IPS-18a (cell line): Measurements from ENCODE around the gene CSAD.
"Not testable (repeated sequence)": the region's sequence is repeated elsewhere in the genome, so short reads cannot be mapped to it uniquely, and the experiment has no call there.

Source experiments
- H3K27ac ChIP-seq: one replicate; pipeline ENCODE4 v1.5.1; 2013; ENCODE audit warnings: low read length
- H3K27me3 ChIP-seq: one replicate; pipeline ENCODE4 v1.6.1; 2013; ENCODE audit warnings: mild to moderate bottlenecking, low read length; ENCODE audit not compliant: control insufficient read depth, insufficient read depth
- H3K36me3 ChIP-seq: one replicate; pipeline ENCODE4 v1.6.1; 2013; ENCODE audit warnings: low read depth, low read length; ENCODE audit not compliant: control insufficient read depth
- H3K4me1 ChIP-seq: one replicate; pipeline ENCODE4 v1.6.1; 2013; ENCODE audit warnings: low read depth, low read length; ENCODE audit not compliant: control insufficient read depth
- H3K4me3 ChIP-seq: one replicate; pipeline ENCODE4 v1.5.1; 2013; ENCODE audit warnings: low read length
- H3K9ac ChIP-seq: one replicate; pipeline ENCODE4 v1.6.1; 2013; ENCODE audit warnings: mild to moderate bottlenecking, low read length, moderate library complexity
- H3K9me3 ChIP-seq: one replicate; pipeline ENCODE4 v1.6.1; 2013; ENCODE audit warnings: low read depth, low read length; ENCODE audit not compliant: control insufficient read depth

Gene CSAD

GRCh38 chr12:53120685-53121525, 59.8 kb downstream of the CSAD start:
- H3K4me3 ChIP-seq: no peak overlapping the region
- H3K27ac ChIP-seq: no peak overlapping the region
- H3K4me1 ChIP-seq: no peaks in the 10 kb centered on the region
- no peaks in the 10 kb centered on the region for H3K27me3 ChIP-seq
- H3K9me3 ChIP-seq: no peaks in the 10 kb centered on the region
- H3K9ac ChIP-seq: no peak overlapping the region
- no peaks in the 10 kb centered on the region for H3K36me3 ChIP-seq

GRCh38 chr12:53118751-53119300, 61.9 kb downstream of the CSAD start:
- no peak overlapping the region for H3K4me3 ChIP-seq
- no peak overlapping the region for H3K9ac ChIP-seq

DNA sequence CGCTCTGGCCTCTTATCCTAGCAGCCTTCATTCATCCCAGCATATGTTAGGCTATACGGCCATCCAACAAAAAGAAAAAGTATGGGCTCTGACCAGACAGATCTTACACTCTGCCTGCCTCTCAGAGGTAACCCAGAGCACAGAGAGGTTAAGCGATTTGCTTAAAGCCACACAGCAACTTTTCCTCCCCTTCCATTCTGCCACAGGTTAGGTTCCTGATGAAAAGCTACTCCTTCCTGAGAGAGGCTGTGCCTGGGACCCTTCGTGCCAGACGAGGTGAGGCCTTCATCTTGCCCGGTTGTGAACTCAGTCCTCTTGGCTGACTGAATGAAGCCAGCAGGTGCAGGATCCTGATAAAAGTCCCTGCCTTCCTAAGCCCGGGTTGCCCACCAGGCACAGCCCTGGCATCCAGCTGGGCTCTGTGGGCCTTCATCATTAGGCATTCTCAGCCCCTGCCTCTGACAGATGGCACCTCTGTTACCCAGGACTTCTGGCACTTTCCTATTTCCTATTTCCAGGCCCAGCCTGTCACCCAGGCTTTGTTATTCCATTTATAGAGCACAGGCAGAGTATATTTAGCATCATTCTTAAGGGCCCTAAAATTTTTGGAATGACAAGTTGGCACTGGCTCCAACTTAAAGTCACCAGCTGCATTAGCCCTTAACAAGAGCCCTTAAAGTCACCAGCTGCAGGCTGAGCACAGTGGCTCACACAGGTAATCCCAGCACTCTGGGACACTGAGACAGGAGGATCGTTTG, 64.7 kb downstream of the CSAD start:
- H3K4me3 ChIP-seq: no peak overlapping the region
- no peaks in the 10 kb centered on the region for H3K36me3 ChIP-seq
- H3K27ac ChIP-seq: no peak overlapping the region
- no peak overlapping the region for H3K9ac ChIP-seq
- no peaks in the 10 kb centered on the region for H3K9me3 ChIP-seq
- H3K4me1 ChIP-seq: no peaks in the 10 kb centered on the region
- H3K27me3 ChIP-seq: no peaks in the 10 kb centered on the region

More at GRCh38 chr12:53118751-53119300, 61.9 kb downstream of the CSAD start:
- no peaks in the 10 kb centered on the region for H3K27me3 ChIP-seq
- no peaks in the 10 kb centered on the region for H3K9me3 ChIP-seq
- H3K36me3 ChIP-seq: no peaks in the 10 kb centered on the region
- no peaks in the 10 kb centered on the region for H3K4me1 ChIP-seq
- no peak overlapping the region for H3K27ac ChIP-seq

- H3K4me1 ChIP-seq: no peaks in the 10 kb centered on the region
- no peak overlapping the region for H3K4me3 ChIP-seq
- no peaks in the 10 kb centered on the region for H3K36me3 ChIP-seq
- peaks cover 1% of the 10 kb centered on the region for H3K9me3 ChIP-seq
- H3K27me3 ChIP-seq: no peaks in the 10 kb centered on the region
- H3K27ac ChIP-seq: no peak overlapping the region
- H3K9ac ChIP-seq: no peak overlapping the region
Measured at GRCh38 chr12:53115112-53115890, 65.4 kb downstream of the CSAD start.

DNA sequence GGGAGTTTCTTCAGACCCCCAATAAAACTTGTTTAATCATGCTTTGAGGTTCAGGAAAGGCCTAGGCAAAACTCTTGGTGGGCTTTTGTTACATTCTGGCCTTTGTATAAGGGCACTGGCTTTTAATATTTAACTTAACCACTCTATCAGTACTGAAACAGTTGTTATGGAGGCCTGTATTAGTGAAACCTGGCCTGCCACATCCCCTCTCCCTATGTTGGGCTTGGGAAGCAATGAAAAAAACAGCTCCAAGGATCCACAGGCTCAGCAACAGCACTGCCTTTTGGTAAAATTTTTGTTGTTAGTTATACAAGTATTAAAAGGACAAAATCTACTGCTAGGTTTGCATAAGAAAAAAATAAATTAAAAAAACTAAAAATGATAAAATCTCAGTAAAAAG, 66.8 kb downstream of the CSAD start:
- Histone ChIP-seq H3K4me3 (no peak overlapping the region), H3K27ac (no peak overlapping the region), H3K9ac (no peak overlapping the region), H3K9me3 (peaks cover 3% of the 10 kb centered on the region), H3K36me3 (no peaks in the 10 kb centered on the region), H3K27me3 (no peaks in the 10 kb centered on the region), H3K4me1 (no peaks in the 10 kb centered on the region)

DNA sequence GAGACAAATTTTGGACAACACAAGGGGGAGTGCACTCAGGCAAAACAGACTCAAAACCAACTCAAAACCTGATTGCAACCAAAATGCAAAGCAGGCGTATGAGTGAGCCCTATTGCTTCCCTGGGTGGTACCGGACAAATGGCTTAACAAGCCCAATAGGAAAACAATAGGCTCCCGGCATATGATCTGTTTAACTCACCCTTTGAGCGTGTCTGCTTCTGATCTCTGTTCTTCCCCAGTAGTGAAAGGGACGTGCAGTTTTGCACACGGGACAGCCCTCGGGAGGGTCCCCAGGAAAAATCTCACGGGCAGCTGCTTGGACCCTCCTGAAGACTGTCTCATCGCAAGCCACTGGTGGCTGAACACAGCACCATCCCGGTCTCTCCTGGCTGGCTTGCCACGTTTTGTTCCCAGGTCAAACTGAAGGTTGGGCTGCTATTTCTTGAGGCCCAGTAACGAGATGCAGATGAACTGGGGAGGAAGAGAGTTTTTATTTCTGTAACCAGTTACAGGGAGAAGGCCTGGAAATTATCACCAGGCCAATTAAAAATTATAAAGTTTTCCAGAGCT, 67.5 kb downstream of the CSAD start:
- Histone ChIP-seq H3K27ac (no peak overlapping the region), H3K9me3 (peaks cover 3% of the 10 kb centered on the region), H3K4me1 (no peaks in the 10 kb centered on the region), H3K27me3 (no peaks in the 10 kb centered on the region), H3K4me3 (no peak overlapping the region), H3K36me3 (no peaks in the 10 kb centered on the region), H3K9ac (no peak overlapping the region)

- not testable (repeated sequence) for H3K9me3 ChIP-seq, H3K9ac ChIP-seq, H3K4me3 ChIP-seq, H3K4me1 ChIP-seq, H3K27me3 ChIP-seq, H3K27ac ChIP-seq, H3K36me3 ChIP-seq
Measured at GRCh38 chr12:53112431-53112830, 68.3 kb downstream of the CSAD start.
